HG02610 (cell line): Measurements from ENCODE around the gene ANKRD23.
A peak's percentile ranks its signal among the peaks of the same experiment; 100 is the strongest.
"Not testable (repeated sequence)": the region's sequence is repeated elsewhere in the genome, so short reads cannot be mapped to it uniquely, and the experiment has no call there.

Source experiments
- ATAC-seq: cut with Tn5 transposase; IDR thresholded peaks from one replicate; pipeline ENCODE4 v1.9.1; 2021; ENCODE audit warnings: mild to moderate bottlenecking, moderate library complexity; ENCODE audit not compliant: unreplicated experiment

ANKRD23 gene

DNA sequence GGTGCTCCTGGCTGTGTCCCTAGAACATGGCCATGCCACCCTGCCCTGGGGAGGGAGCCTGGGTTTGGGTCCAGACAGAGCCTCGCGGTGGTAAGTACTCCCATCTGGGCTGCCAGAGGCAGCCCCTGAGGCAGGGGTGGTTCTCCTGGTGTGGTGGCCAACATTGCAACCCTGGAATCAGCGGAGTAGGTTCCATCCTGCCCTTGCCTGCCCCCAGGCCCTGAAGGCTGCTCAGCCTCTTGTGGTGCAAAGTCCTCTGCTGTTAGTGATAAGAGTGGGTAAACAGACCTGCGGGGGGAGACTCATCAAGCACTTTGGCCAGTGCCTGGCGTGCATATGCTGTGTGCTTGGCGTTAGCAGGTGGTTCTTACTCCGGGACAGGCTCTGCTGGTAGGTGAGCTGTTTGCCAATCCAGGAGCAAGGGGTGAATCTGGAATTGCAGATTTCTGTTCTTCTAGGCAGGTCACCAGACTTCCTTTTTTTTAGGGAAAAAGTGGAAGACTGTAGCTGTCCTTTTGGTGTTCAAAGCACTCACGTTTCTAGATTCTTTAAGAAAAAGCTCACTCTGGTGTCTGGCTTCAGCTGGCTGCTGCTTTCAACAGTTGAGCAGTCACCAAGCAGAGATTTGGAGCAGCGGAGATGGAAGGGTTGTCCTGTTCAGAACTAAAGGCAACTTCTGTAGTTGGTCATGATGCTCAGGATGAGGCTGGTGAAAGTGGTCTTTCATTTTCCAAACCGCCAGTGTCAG, 24.5 kb downstream of the ANKRD23 start:
- no peak for ATAC-seq

DNA sequence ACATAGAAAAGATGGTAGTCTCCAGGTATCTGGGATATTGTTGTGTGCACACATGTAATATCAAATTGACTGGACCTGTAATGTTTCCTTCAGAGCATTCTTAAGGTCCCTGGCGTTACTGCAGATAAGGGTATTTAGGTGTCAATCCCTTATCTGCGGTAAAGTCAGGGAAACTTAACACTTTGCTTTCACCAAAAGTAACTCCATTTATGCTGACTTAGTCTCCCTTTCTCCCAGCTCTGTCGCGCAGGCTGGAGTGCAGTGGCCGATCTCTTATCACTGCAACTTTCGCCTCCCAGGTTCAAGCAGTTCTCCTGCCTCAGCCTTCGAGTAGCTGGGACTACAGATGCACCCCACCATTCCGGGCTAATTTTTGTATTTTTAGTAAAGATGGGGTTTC, 25.9 kb downstream of the ANKRD23 start:
- no peak for ATAC-seq

DNA sequence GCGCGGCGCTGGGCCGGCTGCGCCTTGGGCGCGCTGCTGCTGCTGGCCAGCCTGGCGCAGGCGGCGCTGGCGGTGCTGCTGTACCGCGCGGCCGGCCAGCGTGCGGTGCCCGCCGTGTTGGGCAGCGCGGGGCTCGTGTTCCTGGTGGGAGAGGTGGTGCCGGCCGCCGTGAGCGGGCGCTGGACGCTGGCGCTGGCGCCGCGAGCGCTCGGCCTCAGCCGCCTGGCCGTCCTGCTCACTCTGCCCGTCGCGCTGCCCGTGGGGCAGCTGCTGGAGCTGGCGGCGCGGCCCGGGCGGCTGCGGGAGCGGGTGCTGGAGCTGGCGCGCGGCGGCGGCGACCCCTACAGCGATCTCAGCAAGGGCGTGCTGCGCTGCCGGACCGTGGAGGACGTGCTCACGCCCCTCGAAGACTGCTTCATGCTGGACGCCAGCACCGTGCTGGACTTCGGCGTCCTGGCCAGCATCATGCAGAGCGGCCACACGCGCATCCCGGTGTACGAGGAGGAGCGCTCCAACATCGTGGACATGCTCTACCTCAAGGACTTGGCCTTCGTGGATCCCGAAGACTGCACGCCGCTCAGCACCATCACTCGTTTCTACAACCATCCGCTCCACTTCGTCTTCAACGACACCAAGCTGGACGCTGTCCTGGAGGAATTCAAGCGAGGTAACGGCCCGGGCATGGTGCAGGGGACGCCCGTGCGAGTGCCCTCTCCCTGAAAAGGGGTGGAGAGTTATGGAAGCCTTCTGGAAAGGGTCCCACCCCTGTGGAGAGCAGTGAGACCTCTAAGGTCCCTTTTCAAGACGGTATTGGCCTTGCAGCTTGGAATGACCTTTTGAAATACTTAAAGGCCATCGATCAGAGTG, 26.8 kb downstream of the ANKRD23 start:
- no peak for ATAC-seq

DNA sequence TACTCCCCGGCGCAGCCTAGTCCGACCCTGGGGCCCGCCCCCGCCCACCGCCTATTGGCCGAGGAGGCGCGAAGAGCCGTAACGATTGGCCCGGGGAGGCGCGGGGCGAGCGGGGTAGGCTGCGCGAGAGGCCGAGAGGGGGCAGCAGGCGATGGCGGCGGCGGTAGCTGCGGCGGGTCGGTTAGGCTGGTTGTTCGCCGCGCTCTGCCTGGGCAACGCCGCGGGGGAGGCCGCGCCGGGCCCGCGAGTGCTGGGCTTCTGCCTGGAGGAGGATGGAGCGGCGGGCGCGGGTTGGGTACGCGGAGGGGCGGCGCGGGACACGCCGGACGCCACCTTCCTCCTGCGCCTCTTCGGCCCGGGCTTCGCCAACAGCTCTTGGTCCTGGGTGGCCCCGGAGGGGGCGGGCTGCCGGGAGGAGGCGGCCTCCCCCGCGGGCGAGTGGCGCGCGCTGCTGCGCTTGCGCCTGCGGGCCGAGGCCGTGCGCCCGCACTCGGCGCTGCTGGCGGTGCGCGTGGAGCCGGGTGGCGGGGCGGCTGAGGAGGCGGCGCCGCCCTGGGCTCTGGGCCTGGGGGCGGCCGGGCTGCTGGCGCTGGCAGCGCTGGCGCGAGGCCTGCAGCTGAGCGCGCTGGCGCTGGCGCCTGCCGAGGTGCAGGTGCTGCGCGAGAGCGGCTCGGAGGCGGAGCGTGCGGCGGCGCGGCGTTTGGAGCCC, 27.5 kb downstream of the ANKRD23 start, which contains the start of gene CNNM3:
Gene CNNM3, plus strand, starts transcription at position 142 of the 709 bp plus-strand sequence. Its CDS starts 10 bp downstream, at position 152.
- peak; percentile 89 for ATAC-seq

DNA sequence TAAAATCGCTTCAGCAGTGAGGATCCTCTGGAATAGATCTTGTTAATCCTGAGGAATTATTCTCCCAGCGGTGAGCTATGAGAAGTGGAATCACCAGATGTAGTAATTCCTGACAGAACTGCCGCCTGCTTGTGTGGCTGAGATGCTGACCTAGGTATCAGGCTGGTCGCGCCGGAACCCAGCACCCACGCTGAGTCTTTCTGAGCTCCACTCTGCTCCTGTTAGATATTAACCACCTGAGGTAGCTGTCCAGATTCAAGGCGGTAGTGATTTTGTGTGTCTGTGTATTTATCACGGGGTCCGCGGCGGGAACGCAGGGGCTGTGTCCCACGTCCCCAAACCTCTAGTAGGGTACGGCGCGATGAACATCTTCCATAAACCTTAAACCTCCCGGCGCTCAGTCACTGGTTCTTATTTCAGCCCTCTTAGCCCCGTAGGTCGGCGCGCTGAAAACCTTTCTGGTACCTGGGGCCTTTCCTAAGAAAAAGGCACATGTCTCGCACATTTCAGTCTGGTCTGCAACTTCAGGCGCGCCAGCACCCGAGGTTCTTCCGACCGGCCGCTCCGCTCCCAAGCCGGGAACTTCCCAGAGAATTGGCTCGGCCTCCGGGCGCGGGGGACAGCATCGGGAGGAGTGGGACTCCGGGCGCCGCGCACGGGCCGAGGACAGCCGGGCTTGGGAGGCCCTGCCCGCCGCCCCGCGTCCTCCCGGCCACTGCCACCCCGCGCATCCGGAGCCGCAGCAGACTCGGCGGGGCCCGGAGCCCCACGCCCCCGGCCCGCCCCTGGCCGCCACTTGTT, 28.3 kb downstream of the ANKRD23 start:
- ATAC-seq: peak; percentile 1

DNA sequence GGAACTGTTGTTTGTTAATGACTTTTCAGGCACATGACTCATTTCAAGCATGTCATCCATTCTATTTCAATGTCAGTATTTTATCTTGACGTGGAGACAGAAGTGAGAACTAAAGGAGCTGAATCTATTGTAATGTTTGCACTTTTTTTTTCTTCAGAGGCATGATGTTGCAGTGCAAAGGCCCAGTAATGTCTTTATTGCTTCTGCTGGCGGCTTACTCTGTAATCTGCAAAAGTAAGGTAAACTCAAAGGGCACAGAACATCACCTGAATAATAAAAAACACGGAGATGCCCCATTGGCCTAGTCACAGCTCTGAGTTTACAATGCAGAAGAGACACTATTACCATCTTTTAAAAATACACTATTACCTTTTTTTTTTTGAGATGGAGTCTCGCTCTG, 30.2 kb downstream of the ANKRD23 start:
- no peak for ATAC-seq

DNA sequence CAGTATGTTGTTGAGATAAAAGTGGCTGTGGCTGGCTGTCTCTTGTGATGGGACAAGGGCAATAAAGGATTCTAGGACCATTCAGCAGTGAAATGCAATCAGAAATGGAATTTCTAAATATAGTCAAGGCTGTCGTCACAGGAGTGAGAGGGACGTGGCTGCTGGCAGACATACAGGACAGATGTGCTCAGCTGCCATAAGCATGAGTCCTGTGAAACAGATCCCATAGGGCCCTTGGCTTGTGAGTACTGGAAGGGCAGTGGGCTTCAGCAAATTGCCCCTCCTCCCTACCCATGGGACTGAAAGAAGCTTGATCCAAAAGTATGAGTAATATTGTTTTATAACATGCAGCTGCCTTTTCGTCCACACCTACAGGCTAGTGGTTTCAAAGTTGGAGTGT, 31.9 kb downstream of the ANKRD23 start:
- ATAC-seq: no peak

DNA sequence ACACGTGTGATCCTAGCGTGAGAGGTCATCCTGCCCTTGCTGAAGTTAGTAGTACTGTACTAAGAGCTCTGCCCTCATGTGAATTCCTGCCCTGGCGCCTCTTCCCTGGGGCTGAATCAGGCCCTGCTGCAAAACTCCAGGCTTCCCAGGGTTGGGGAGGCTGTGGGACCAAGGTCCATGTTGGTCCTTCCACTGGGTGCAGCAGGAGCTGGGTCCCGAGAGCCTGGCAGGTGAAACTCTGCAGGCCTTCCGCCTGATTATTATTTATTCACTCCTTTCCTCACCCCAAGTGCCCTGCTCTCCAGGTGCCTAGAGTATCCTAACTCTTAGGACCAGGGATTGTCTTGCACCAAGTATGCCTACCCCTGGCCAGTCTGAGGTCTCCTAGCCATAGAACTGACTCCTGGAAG, 33.0 kb downstream of the ANKRD23 start:
- ATAC-seq: no peak

DNA sequence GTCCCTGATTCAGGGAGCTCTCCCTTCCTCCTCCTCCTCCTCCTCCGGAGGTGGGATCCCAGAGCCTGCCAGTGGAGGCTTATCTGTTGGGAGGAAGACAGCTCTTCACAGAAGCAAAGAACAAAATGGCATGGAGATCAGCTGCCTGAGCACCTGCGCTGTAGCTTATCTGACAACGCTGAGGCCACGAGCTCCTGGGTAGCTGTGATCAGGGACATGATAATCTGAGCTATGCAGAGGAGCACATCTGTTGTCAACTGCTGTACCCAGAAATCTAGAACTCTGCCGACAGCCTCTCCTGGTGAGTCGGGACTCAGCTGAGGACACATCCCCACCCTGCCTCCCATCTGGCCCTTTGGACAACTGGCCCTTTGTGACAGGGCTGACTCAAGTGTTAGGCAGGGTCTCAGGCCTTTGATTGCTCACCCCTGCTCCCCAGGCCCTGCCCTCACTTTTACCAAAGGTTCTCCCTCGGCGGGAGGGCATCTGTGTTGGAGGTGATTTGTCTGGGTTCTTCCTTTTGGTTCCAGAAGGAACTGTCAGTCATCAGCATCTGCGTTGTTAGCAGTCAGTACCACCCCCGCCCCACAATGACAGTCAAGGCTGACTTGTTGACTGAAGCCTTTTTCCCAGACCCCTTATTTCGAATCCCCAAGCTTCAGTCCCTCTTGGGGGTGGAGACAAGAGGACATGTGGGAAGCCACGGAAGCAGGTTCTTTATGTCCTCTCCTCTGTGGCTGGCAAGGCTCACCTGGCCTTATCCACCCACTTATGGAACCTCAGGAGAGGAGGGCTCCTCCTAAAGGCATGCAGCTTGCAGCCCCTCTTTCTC, 33.7 kb downstream of the ANKRD23 start:
- no peak for ATAC-seq

DNA sequence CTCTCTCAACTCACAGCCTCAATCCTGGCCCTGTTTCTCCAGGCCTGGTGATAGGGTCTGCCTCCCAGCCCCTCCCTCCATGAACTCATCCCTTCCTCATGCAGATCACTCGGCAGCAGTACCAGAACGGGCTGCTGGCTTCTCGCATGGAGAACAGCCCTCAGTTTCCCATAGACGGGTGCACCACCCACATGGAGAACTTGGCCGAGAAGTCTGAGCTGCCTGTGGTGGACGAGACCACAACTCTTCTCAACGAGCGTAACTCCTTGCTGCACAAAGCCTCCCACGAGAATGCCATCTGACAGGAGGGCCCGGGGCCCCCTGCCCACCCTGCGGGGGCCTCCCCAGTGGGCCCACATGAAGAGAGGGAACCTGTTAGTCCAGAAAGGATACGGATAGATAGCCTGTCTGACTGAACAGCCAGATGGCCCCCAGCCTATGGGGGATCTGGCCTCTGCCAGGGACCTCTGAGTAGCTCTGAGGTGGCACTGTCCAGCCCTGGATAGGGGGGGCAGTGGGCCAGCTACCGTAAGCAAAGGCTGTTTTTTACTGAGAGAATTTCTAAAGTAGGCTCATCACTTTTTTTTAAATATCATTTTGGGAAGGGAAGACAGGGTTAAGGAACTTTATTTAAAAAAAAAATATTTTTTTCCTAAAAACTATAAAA, 34.5 kb downstream of the ANKRD23 start:
- no peak for ATAC-seq

DNA sequence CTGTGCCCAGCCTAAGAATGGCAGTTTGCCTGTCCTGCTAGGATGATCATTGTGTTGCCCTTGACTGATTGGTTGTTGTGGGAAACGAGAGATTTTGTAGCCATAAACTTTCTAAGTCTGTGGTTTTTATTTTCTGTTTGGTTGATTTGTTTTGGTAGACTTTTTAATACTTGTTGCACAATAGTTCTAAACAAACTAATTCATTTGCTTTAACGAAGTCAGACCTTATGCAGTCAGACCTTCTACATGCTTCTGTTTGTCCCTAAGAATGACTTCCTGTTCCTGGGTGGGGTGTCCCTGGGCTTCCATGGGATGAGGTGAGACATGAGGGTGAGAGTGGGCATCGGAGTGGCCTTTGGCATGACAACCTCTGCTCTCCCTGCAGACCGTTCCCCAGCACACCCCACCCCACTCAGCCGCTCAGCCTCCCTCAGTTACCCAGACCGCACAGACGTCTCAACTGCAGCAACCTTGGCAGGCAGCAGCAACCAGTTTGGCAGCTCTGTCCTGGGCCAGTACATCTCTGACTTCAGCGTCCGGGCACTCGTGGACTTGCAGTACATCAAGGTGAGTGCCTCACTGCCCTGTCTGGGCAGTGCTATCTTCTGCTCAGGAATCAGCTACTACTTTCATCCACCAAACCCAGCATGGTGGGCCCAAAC, 35.5 kb downstream of the ANKRD23 start:
- no peak for ATAC-seq

DNA sequence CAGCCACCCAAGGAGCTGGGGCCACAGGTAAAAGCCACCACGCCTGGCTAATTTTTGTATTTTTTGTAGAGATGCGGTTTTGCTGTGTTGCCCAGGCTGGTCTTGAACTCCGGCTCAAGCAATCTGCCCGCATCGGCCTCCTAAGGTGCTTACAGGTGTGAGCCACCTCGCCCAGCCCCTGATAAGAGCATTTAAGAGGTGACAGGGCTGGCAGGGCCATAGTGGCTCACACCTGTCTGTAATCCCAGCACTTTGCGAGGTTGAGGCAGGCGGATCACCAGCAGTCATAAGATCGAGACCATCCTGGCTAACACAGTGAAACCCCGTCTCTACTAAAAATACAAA, 36.7 kb downstream of the ANKRD23 start:
- ATAC-seq: no peak

DNA sequence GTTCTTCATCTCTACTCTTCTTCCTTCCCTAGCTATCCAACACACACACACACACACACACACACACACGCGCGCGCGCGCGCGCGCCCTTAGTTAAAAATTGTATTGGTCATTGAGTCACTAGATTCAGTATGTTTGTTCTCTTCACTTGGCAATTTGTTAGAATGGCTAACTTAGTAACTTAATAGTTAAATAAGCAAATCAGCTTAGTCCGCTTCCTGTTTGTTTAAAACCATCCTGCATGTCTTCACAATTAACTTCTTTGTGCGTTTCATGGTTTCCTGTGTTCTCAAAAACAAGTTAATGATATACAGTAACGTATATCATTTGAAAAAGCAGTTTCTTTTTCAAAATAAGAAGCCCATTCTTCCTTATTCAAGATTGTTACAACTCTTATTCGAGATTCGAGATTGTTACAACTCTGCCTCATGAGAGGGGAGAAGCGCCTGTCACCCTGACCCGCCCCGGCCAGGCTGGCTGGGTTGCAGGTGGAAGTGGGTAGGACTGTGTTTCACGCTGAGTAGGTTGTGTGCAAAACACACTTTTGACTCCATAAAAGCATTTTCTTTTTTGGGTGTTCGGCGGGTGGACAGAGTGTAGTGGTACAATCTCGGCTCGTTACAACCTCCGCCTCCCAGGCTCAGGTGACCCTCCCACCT, 37.2 kb downstream of the ANKRD23 start:
- ATAC-seq: no peak

DNA sequence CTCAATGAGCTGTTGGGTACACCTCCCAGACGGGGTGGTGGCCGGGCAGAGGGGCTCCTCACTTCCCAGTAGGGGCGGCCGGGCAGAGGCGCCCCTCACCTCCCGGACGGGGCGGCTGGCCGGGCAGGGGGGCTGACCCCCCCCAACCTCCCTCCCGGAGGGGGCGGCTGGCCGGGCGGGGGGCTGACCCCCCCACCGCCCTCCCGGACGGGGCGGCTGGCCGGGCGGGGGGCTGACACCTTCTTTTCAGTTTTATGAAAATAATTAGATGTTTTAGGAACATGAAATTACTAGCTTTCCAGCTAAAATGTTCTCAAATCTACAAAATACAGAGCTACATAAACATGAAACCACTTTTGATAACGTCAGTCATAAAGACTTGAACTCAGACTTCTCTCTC, 37.9 kb downstream of the ANKRD23 start:
- not testable (repeated sequence) for ATAC-seq

DNA sequence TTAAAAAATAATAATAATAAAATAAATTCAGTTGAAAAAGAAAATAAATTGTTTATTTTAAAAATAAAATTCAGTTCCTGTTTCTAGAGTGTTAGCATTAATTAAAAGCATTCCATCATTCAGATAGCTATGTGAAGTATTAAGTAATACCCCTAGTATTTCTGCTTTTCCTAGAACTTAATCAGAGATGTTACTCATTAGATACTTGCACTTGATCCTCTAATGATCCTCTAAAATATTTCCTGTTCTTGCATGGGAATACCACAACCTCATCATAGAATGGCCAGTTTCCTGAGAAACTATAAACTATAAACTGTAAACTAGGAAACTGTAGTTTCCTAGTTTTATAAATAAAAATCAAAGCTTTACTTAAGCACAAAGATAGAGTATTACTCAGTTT, 38.8 kb downstream of the ANKRD23 start:
- no peak for ATAC-seq

DNA sequence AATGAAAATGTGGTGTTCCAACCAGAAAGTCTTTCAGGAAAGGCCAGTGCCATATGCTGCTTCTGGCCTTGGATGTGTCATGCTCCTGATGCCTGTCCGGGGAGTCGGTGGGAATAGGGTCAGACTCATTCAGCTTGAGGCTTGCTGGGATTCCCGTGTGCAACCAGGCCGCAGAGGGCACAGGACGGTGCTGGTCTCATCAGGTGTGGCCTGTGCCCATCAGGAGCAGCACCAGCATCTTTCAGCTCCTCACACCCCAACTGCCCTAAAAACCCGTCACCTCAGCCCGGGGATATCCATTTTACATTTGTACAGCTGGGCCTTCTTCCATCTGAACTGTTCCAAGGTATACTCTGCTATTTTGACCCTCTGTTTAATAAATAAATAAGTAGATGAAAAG, 41.1 kb downstream of the ANKRD23 start:
- no peak for ATAC-seq

DNA sequence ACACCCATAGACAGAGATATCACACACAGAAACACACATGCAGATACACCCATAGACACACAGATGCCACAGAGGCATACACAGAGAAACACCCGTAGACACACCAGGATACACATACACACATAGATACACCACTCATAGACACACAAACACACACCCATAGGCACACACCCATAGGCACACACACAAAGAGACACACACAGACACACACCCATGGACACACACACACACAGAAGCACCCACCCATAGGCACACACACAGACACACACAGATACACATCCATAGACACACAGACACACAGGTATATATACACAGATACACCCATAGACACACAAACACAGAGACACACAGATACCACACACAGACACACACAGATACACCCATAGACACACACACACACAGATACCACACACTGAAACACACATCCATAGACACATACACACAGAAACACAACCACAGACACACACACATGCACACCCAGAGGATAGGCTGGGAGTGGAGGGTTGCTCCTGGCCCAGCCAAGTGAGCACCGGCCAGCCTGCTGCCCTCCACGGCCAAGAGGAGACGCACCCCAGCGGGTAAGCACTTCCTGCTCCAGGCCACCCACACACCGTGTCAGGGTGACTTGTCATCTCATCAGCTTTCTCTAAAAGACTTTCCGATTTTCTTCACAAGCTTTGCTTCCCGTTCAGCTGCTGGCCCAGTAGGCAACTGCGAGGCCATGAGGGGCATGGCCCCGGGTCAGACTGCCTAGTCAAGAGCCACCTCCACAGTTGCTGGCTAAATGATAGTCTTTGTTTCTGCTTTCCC, 41.8 kb downstream of the ANKRD23 start:
- no peak for ATAC-seq
